GM12865 (cell line): ENCODE data around the gene IFT74.

Experiments used
- DNase-seq: peaks from one replicate; pipeline ENCODE4 v3.0.0; 2010; ENCODE audit warnings: low read depth
- H3K4me3 ChIP-seq: 2 replicates; pipeline ENCODE4 v1.5.1; 2011; ENCODE audit warnings: mild to moderate bottlenecking, low read depth, low read length, control low read depth
- TF ChIP-seq, protein P1 (sequence below): IDR thresholded peaks from 2 replicates; pipeline ENCODE4 v1.5.1; 2011; ENCODE audit warnings: low read length, control low read depth, low read depth, inconsistent platforms; ENCODE audit not compliant: insufficient read depth; ENCODE audit errors: missing control alignments

Gene IFT74

DNA sequence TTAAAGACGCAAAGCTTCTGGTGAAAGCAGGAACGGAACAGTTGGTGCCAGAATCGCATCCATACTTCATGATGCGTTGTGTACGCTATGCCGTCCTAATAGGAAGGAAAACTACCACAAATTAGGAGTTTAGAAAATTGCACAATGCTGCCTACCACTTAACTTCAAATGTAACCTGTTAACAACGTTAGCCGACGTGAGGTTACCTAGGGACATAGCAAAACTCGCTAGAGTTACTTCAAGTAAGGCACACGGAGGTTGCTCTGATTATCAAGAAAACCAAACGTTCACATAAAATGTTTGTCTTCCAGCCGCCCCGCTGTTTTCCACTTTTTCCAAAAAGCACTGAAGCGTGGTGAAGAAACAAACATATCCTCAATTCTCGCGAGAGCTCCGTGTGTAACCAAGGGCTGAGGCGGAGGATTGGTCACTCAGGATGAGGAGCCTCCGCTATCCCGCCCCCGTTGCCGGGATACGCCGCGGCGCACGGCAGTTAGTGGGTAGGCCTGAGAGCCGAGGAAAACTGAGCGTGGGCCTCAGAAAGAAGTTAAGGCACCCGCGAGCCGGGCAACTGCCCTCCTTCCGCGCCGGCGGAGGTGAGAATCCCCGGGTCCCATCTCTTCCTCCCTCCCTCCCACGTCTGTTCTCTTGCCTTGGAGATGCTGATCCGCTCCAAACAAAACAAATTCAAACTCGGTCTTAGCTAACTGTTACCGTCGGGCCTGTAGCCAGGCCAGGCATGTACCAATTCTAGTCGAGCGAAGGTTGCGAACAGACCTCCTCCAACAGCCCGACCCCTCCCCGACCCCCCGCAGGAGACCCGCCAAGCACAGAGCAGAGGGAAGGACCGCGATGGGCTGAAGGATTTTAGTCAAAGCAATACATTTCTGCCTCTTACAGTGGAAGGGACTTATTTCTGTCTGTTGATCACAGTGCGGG, at the start of gene IFT74:
IFT74 (plus strand) TSS at position 492 of the 939 bp plus-strand sequence. CDS start 5,556 bp downstream, outside the sequence.
- DNase-seq: peak; percentile 96
- TF ChIP-seq, protein P1, sequence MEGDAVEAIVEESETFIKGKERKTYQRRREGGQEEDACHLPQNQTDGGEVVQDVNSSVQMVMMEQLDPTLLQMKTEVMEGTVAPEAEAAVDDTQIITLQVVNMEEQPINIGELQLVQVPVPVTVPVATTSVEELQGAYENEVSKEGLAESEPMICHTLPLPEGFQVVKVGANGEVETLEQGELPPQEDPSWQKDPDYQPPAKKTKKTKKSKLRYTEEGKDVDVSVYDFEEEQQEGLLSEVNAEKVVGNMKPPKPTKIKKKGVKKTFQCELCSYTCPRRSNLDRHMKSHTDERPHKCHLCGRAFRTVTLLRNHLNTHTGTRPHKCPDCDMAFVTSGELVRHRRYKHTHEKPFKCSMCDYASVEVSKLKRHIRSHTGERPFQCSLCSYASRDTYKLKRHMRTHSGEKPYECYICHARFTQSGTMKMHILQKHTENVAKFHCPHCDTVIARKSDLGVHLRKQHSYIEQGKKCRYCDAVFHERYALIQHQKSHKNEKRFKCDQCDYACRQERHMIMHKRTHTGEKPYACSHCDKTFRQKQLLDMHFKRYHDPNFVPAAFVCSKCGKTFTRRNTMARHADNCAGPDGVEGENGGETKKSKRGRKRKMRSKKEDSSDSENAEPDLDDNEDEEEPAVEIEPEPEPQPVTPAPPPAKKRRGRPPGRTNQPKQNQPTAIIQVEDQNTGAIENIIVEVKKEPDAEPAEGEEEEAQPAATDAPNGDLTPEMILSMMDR: no peak
- H3K4me3 ChIP-seq: peak within 1 kb of the TSS; percentile 77

DNA sequence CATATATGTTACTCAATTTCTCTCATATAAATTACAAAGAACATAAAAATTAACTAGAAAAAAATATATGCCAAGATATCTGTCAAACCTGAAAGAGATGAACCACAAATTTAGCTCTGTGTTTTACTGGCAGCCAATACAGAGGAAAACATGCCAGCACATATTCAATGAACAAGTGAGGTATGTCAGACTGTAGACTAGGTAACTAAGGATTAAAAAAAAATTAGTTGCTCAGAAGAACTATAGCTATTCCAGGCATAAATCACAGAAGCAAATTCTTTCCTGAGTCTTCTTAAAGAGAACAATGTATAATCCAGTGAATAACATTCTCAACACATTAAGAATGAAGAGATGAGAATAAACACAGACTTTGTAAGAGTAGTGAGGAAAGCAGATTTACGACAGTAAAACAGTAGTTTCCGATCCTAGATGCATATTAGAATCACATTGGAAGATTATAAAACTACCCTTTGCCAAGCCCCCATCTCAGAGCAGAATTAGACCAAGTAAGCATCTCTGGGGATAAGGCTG, 43.0 kb upstream of the IFT74 start:
- no peak overlapping the region for H3K4me3 ChIP-seq
- TF ChIP-seq, protein P1: no peak
- no peak for DNase-seq

DNA sequence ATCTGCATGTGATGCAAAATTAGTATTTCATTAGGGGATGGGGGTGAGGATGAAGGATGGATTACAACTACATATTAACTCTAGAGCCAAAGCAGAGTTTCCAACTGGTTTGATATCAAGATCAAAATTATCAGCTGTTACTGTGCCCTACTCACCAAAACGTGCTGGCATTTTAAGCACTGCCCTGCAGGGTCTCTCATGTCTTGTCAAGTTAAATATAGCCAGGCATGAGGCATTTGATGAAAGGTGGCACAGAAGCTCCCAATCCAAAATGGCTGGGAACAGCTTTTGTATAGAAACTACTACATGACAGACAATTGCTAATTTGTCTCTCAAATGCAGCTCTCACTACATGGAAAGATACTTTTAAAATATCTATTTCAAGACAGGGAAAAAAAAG, 36.5 kb upstream of the IFT74 start:
- DNase-seq: no peak
- TF ChIP-seq, protein P1: no peak
- no peak overlapping the region for H3K4me3 ChIP-seq

DNA sequence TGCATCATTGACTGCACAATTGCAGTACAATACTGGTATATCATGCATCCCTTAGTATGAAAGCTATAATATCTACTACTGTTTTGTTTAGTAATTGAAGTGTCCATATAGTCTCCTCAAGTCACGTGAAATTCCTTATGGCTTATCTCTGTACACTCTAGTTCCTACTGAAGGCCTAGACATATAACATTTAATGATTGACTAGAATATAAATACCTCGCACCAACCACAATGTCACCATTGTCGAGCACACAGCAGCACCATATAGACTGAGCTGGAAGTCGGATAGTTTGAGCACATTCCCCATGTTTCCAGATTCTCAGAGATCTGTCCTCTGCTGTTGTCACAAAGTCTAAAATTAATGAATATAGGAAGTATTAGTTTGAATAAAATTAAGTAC, 30.6 kb upstream of the IFT74 start:
- H3K4me3 ChIP-seq: no peak overlapping the region
- TF ChIP-seq, protein P1: no peak
- no peak for DNase-seq

DNA sequence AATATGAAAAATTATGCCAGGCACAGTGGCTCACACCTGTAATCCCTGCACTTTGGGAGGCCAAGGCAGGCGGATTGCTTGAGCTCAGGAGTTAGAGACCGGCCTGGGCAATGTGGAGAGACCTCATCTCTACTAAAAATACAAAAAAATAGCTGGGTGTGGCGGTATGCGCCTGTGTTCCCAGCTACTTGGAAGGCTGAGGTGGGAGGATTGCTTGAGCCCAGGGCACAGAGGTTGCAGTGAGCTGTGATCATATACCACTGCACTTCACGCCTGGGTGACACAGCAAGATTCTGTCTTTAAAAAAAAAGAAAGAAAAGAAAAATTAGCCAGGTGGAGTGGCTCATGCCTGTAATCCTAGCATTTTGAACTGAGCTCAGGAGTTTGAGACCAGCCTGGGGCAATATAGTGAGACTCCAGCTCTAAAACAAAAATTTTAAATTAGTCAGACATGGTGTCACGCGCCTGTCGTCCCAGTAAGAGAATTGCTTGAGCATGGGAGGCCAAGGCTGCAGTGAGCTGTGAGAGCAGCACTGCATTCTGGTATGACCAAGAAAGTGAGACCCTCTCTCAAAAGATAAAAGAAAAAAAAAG, 27.2 kb upstream of the IFT74 start:
- H3K4me3 ChIP-seq: no peak overlapping the region
- TF ChIP-seq, protein P1: no peak
- DNase-seq: no peak

DNA sequence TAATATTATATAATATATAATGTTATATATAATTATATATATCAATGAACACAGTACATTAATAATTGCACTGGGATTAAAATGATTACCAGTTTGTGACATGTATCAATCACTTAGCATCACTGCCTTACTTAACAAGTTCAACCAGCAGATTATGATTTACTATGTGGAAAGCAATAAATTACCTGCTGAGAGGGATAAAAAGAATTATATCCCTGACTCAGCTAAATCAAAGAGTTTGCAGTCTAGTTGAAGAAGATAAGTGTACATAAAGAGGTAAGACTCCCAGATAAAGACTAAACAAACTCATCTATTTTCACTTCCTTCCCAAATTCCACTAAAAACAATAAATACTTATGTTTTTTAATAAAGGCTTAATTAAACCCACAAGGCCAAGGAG, 20.4 kb upstream of the IFT74 start:
- TF ChIP-seq, protein P1: no peak
- H3K4me3 ChIP-seq: no peak overlapping the region
- no peak for DNase-seq
